ENCODE measurements around the gene SEMA5A. TPM values are rescaled to one million over a fixed set of nuclear protein-coding genes. Genes with fewer than 3 reads are reported as not detected.

SEMA5A gene
- total RNA-seq, 1 experiment from 2014 or later, result 9.3 TPM

GRCh38 chr5:9363449-9363848, 182.4 kb downstream of the SEMA5A start:
- TF ChIP-seq ZNF425 (CRISPR knock-in tag; conservative IDR thresholded peaks at IDR 0.05), result no peak
- TF ChIP-seq CREB1 (CRISPR knock-in tag; IDR thresholded peaks at IDR 0.05), result no peak
- no peak for TF ChIP-seq FOXP4 (CRISPR knock-in tag; IDR thresholded peaks at IDR 0.05)
- TF ChIP-seq ESRRA (CRISPR knock-in tag; IDR thresholded peaks at IDR 0.05; ENCODE audit: borderline replicate concordance), result no peak
- TF ChIP-seq ATF6 (CRISPR knock-in tag; IDR thresholded peaks at IDR 0.05), result no peak
- no peak for TF ChIP-seq IRF2 (CRISPR knock-in tag; IDR thresholded peaks at IDR 0.05; ENCODE audit: borderline replicate concordance, low read depth)
- no peak for TF ChIP-seq ZNF121 (CRISPR knock-in tag; IDR thresholded peaks at IDR 0.05)
- no peak for TF ChIP-seq GRHL2 (CRISPR knock-in tag; IDR thresholded peaks at IDR 0.05; ENCODE audit: insufficient replicate concordance, severe bottlenecking)
- TF ChIP-seq CREM (CRISPR knock-in tag; IDR thresholded peaks at IDR 0.05), result no peak
- TF ChIP-seq NR3C1 (CRISPR knock-in tag; conservative IDR thresholded peaks at IDR 0.05; ENCODE audit: low read depth), result no peak
- TF ChIP-seq MXD4 (CRISPR knock-in tag; IDR thresholded peaks at IDR 0.05; ENCODE audit: borderline replicate concordance), result no peak
- TF ChIP-seq ZNF423 (CRISPR knock-in tag; IDR thresholded peaks at IDR 0.05), result no peak
- Mint-ChIP-seq H3K36me3 (no peaks in the 10 kb centered on the region), H3K27ac (no peak overlapping the region), H3K9me3 (peaks cover 4% of the 10 kb centered on the region; the same call in 1 of the 2 replicates), H3K4me3 (no peak overlapping the region), H3K4me1 (peaks cover 22% of the 10 kb centered on the region), H3K27me3 (ENCODE audit: low read depth) (no peaks in the 10 kb centered on the region)
- ATAC-seq (no peak), DNase-seq (ENCODE audit: low spot score) (no peak)
- ChIA-PET POLR2A (no interaction called here), CTCF (no interaction called here)

- ATAC-seq (no peak), DNase-seq (ENCODE audit: low spot score) (no peak)
- H3K4me1 Mint-ChIP-seq, result peaks cover 22% of the 10 kb centered on the region
- H3K36me3 Mint-ChIP-seq, result no peaks in the 10 kb centered on the region
- no peak overlapping the region for H3K27ac Mint-ChIP-seq
- ChIA-PET CTCF (no interaction called here), POLR2A (no interaction called here)
- H3K27me3 Mint-ChIP-seq (ENCODE audit: low read depth), result no peaks in the 10 kb centered on the region
- TF ChIP-seq NR2C2 (CRISPR knock-in tag; IDR thresholded peaks at IDR 0.05), result no peak
- no peak for TF ChIP-seq ZNF425 (CRISPR knock-in tag; conservative IDR thresholded peaks at IDR 0.05)
- TF ChIP-seq GRHL2 (CRISPR knock-in tag; IDR thresholded peaks at IDR 0.05; ENCODE audit: insufficient replicate concordance, severe bottlenecking), result no peak
- no peak for TF ChIP-seq ZNF512 (CRISPR knock-in tag; IDR thresholded peaks at IDR 0.05; ENCODE audit: borderline replicate concordance)
- H3K9me3 Mint-ChIP-seq, result peaks cover 4% of the 10 kb centered on the region; the same call in 1 of the 2 replicates
- no peak overlapping the region for H3K4me3 Mint-ChIP-seq
Measured at GRCh38 chr5:9363026-9363425, 182.8 kb downstream of the SEMA5A start.

Measured in WTC11 (cell line).